PC-3 (cell line): Measurements from ENCODE around the gene C12orf57.

ENCODE experiments used
- CTCF ChIP-seq: fragments of 300-600 bp; sonication (generic); conservative IDR thresholded peaks from 2 replicates; pipeline ENCODE4 v1.5.1; 2017; ENCODE audit warnings: antibody characterized with exemption, low read depth, mild to moderate bottlenecking, low read length
- EZH2 ChIP-seq: fragments of 300-600 bp; sonication (generic); IDR thresholded peaks from one replicate; pipeline ENCODE4 v1.6.1; 2017; ENCODE audit warnings: antibody characterized with exemption, mild to moderate bottlenecking, low read length; ENCODE audit not compliant: unreplicated experiment

GRCh38 chr12:6964605-6965025 is 20.8 kb downstream of the C12orf57 start:
- TF ChIP-seq CTCF (no peak), EZH2 (no peak)
